DMS79 (cell line): ENCODE data around the gene ERICH6.

Experiments used
- DNase-seq: peaks from one replicate; lab custom pipeline; 2025; lab: John Stamatoyannopoulos, UW

The ERICH6 gene

DNA sequence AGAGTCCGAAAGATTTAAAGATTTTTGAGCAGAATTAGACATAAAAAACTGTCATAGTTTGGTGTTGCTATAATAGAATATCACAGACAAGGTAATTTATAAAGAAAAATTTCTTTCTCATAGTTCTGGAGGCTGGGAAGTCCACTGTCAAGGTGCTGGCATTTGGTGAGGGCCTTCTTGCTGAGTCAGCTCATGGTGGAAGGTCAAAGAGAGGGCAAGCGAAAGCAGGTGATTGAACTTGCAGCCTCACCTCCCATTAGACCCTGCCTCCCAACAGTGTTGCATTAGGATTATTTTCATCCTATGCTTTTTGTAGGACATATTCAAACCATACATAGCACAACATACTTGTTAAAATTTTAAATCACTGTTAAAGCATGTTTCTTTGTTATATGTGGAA is 90.7 kb downstream of the ERICH6 start:
- DNase-seq, result no peak

DNA sequence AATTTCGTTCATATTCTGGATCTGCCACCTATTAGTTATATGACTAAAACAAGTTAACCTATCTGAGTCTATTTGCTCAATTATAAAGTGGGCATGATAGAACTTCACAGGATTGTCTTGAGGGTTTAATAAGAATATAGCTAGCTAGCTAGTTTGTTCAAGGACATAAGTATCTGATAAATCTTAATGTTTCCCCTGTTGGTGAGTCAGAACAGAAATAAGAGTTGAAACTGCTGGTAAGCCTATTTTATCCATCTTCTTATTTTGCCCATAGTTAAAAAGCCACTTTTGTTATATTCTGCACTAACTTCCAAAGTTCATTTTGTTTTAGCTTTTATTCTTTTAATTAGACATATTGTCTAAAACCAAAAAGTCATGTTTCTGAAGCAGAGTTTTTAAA is 91.2 kb downstream of the ERICH6 start:
- no peak for DNase-seq

DNA sequence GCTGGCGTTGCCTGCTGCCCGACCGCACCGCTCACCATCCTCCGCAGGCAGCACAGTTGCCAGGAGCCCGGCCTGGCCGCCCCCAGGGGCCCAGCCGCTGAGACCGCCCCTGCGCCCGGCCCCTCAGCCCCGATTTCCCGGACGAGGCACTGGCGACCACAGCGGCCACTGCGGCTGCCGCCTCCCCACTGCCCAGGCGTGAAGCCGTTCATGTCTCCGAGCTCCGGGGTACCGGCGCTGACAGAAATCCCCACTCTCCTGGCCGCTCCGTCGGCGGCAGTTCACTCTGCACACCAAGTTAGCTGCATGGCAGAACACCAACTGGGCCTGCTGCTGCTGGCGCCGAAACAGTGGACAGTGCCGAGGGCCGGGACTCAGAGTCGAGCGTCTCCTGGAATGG is 92.1 kb downstream of the ERICH6 start:
- DNase-seq, result no peak

DNA sequence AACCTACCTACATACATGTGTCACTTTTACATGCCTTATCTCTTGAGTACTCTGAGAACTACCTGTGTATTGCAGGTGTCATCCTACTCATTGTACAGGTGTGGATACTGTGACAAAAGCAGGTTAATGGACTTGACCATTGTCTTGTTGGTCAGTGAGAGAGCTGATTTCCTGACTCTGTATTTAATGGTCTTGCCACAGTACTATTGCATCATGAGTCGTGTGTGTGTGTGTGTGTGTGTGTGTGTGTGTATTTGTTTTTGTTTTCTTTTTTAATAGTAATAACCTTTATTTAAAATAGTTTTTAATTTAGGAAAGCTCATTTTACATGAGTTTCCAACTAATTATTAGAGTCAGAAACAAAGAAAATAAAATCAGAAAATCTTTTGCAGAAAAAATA is 92.9 kb downstream of the ERICH6 start:
- no peak for DNase-seq

DNA sequence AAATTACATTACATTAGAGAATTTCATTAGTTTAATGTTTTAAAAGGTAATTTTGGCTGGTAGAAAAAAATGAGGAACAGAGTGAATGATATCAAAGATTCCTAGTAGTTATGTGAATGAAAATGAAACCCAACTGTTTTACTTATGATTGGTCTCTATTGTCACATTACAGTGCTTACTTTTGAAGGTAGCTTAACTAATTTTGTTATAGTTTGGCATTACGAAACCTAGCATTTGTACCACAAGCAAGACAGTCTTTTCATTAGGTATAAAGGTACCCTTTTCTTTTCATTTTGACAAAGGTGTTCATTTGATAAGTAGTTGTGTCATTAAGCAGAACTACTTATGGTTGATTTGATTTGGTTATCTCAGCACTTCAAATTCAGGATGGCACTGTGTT is 93.7 kb downstream of the ERICH6 start:
- no peak for DNase-seq
